ENCODE data around the gene TAF12. TPM values are rescaled to one million over a fixed set of nuclear protein-coding genes. Genes with fewer than 3 reads are reported as not detected.

TAF12 gene
- total RNA-seq, 1 donor from 2014 or later: 25.9 TPM

GRCh38 chr1:28580722-28581530, 61.9 kb downstream of the TAF12 start:
- H3K27me3 Mint-ChIP-seq (ENCODE audit: low read depth, unreplicated experiment): no peaks in the 10 kb centered on the region
- H3K36me3 Mint-ChIP-seq (ENCODE audit: low read depth, unreplicated experiment): peaks cover 17% of the 10 kb centered on the region
- H3K9me3 Mint-ChIP-seq (ENCODE audit: unreplicated experiment): no peaks in the 10 kb centered on the region
- Histone ChIP-seq H2AFZ (ENCODE audit: low read depth, low read length) (no peak overlapping the region), H3K79me2 (ENCODE audit: insufficient read depth, low read length) (peaks cover 32% of the 10 kb centered on the region), H4K20me1 (ENCODE audit: insufficient read depth, low read length) (peaks cover 48% of the 10 kb centered on the region), H3K36me3 (ENCODE audit: insufficient read depth, low read length) (peaks cover 35% of the 10 kb centered on the region), H3K4me3 (ENCODE audit: insufficient read depth, low read depth, low read length) (peak overlapping the region; percentile 98), H3K4me1 (ENCODE audit: insufficient read depth, low read length) (peaks cover 15% of the 10 kb centered on the region), H3K27me3 (ENCODE audit: insufficient read depth, low read length) (no peaks in the 10 kb centered on the region), H3K9ac (ENCODE audit: low read length) (peak overlapping the region; percentile 90), H3K9me3 (ENCODE audit: insufficient read depth, low read depth, low read length) (no peaks in the 10 kb centered on the region), H3K4me2 (ENCODE audit: low read length) (peak overlapping the region; percentile 93), H3K27ac (ENCODE audit: low read depth, low read length) (peak overlapping the region; percentile 52)
- TF ChIP-seq, protein P1, sequence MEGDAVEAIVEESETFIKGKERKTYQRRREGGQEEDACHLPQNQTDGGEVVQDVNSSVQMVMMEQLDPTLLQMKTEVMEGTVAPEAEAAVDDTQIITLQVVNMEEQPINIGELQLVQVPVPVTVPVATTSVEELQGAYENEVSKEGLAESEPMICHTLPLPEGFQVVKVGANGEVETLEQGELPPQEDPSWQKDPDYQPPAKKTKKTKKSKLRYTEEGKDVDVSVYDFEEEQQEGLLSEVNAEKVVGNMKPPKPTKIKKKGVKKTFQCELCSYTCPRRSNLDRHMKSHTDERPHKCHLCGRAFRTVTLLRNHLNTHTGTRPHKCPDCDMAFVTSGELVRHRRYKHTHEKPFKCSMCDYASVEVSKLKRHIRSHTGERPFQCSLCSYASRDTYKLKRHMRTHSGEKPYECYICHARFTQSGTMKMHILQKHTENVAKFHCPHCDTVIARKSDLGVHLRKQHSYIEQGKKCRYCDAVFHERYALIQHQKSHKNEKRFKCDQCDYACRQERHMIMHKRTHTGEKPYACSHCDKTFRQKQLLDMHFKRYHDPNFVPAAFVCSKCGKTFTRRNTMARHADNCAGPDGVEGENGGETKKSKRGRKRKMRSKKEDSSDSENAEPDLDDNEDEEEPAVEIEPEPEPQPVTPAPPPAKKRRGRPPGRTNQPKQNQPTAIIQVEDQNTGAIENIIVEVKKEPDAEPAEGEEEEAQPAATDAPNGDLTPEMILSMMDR (IDR thresholded peaks at IDR 0.05; ENCODE audit: insufficient read depth, low read depth, low read length): no peak
- no peak for TF ChIP-seq EZH2 (IDR thresholded peaks at IDR 0.05; ENCODE audit: insufficient read depth, low read length)
- peak overlapping the region; percentile 58 for H3K27ac Mint-ChIP-seq (ENCODE audit: unreplicated experiment)
- peaks cover 18% of the 10 kb centered on the region for H3K4me1 Mint-ChIP-seq (ENCODE audit: low read depth, unreplicated experiment)
- peak; percentile 29 for DNase-seq (ENCODE audit: low read depth)
- FAIRE-seq: no peak
- peak overlapping the region; percentile 97 for H3K4me3 Mint-ChIP-seq (ENCODE audit: unreplicated experiment)

GRCh38 chr1:28579401-28579800, 63.5 kb downstream of the TAF12 start:
- peak overlapping the region; percentile 90 for H3K9ac ChIP-seq (ENCODE audit: low read length)
- peak overlapping the region; percentile 98 for H3K4me3 ChIP-seq (ENCODE audit: insufficient read depth, low read depth, low read length)
- H3K36me3 ChIP-seq (ENCODE audit: insufficient read depth, low read length): peaks cover 36% of the 10 kb centered on the region
- peak overlapping the region; percentile 93 for H3K4me2 ChIP-seq (ENCODE audit: low read length)
- DNase-seq (ENCODE audit: low read depth) (no peak), FAIRE-seq (no peak)
- Mint-ChIP-seq H3K4me3 (ENCODE audit: unreplicated experiment) (peak overlapping the region; percentile 97), H3K9me3 (ENCODE audit: unreplicated experiment) (no peaks in the 10 kb centered on the region), H3K27ac (ENCODE audit: unreplicated experiment) (peak overlapping the region; percentile 38), H3K36me3 (ENCODE audit: low read depth, unreplicated experiment) (peaks cover 18% of the 10 kb centered on the region), H3K4me1 (ENCODE audit: low read depth, unreplicated experiment) (peaks cover 18% of the 10 kb centered on the region), H3K27me3 (ENCODE audit: low read depth, unreplicated experiment) (no peaks in the 10 kb centered on the region)
- no peak overlapping the region for H2AFZ ChIP-seq (ENCODE audit: low read depth, low read length)
- no peak overlapping the region for H3K27ac ChIP-seq (ENCODE audit: low read depth, low read length)
- no peak for TF ChIP-seq EZH2 (IDR thresholded peaks at IDR 0.05; ENCODE audit: insufficient read depth, low read length)
- TF ChIP-seq, protein P1 (IDR thresholded peaks at IDR 0.05; ENCODE audit: insufficient read depth, low read depth, low read length): no peak
- H3K27me3 ChIP-seq (ENCODE audit: insufficient read depth, low read length): no peaks in the 10 kb centered on the region
- no peaks in the 10 kb centered on the region for H3K9me3 ChIP-seq (ENCODE audit: insufficient read depth, low read depth, low read length)
- peaks cover 32% of the 10 kb centered on the region for H3K79me2 ChIP-seq (ENCODE audit: insufficient read depth, low read length)
- H4K20me1 ChIP-seq (ENCODE audit: insufficient read depth, low read length): peaks cover 48% of the 10 kb centered on the region
- H3K4me1 ChIP-seq (ENCODE audit: insufficient read depth, low read length): peaks cover 15% of the 10 kb centered on the region
